HepG2 (cell line): ENCODE results near the gene HSPA1L. TPM values are rescaled to one million over a fixed set of nuclear protein-coding genes. Genes with fewer than 3 reads are reported as not detected.
A peak's percentile ranks its signal among the peaks of the same experiment; 100 is the strongest.

Source experiments
- ARNT2 ChIP-seq: sonication (generic); formaldehyde crosslinking; IDR thresholded peaks from 2 replicates; pipeline ENCODE4 v1.8.0; 2022; ENCODE audit warnings: mild to moderate bottlenecking, low read depth, missing genetic modification reagents, moderate library complexity
- ATF5 ChIP-seq: sonication (generic); formaldehyde crosslinking; IDR thresholded peaks from 2 replicates; pipeline ENCODE4 v1.4.0; 2020; ENCODE audit warnings: mild to moderate bottlenecking, low read depth, missing genetic modification reagents
- CERS6 ChIP-seq: sonication (generic); formaldehyde crosslinking; IDR thresholded peaks from 2 replicates; pipeline ENCODE4 v1.5.0; 2020; ENCODE audit warnings: missing genetic modification reagents
- CSRNP2 ChIP-seq: sonication (generic); formaldehyde crosslinking; conservative IDR thresholded peaks from 2 replicates; pipeline ENCODE4 v1.8.0; 2022; ENCODE audit warnings: low read depth, missing genetic modification reagents
- DR1 ChIP-seq: sonication (generic); formaldehyde crosslinking; IDR thresholded peaks from 2 replicates; pipeline ENCODE4 v1.8.0; 2021; ENCODE audit warnings: mild to moderate bottlenecking, missing genetic modification reagents, inconsistent platforms
- E2F1 ChIP-seq: sonication (generic); formaldehyde crosslinking; IDR thresholded peaks from 2 replicates; pipeline ENCODE4 v1.5.0; 2020; ENCODE audit warnings: missing genetic modification reagents
- ETV6 ChIP-seq: sonication (generic); formaldehyde crosslinking; conservative IDR thresholded peaks from 2 replicates; pipeline ENCODE4 v1.4.0; 2020; ENCODE audit warnings: missing genetic modification reagents
- GPN1 ChIP-seq: sonication (generic); formaldehyde crosslinking; IDR thresholded peaks from 2 replicates; pipeline ENCODE4 v1.5.1; 2020; ENCODE audit warnings: missing genetic modification reagents, borderline replicate concordance
- MBNL3 ChIP-seq: fragments of 250-450 bp; sonication (Bioruptor Pico); conservative IDR thresholded peaks from 2 replicates; pipeline ENCODE4 v1.8.0; 2022; ENCODE audit warnings: mild to moderate bottlenecking, inconsistent platforms
- NFE2 ChIP-seq: sonication (generic); formaldehyde crosslinking; IDR thresholded peaks from 2 replicates; pipeline ENCODE4 v1.4.0; 2020; ENCODE audit warnings: missing genetic modification reagents
- PLRG1 ChIP-seq: fragments of 450-650 bp; conservative IDR thresholded peaks from 2 replicates; pipeline ENCODE4 v1.6.1; 2016
- SMARCE1 ChIP-seq: fragments of 450-650 bp; IDR thresholded peaks from 2 replicates; pipeline ENCODE4 v1.6.1; 2017; ENCODE audit warnings: borderline replicate concordance
- THAP8 ChIP-seq: sonication (generic); formaldehyde crosslinking; IDR thresholded peaks from 2 replicates; pipeline ENCODE4 v1.5.1; 2020; ENCODE audit warnings: missing genetic modification reagents, mild to moderate bottlenecking, borderline replicate concordance
- ZBTB14 ChIP-seq: sonication (generic); formaldehyde crosslinking; IDR thresholded peaks from 2 replicates; pipeline ENCODE4 v1.4.0; 2020; ENCODE audit warnings: missing genetic modification reagents
- ZBTB49 ChIP-seq: sonication (generic); formaldehyde crosslinking; IDR thresholded peaks from 2 replicates; pipeline ENCODE4 v1.4.0; 2020; ENCODE audit warnings: missing genetic modification reagents, borderline replicate concordance
- ZFP36 ChIP-seq: fragments of 150-350 bp; IDR thresholded peaks from 2 replicates; pipeline ENCODE4 v1.6.1; 2018; ENCODE audit warnings: borderline replicate concordance, low read length, low read depth; ENCODE audit not compliant: partially characterized antibody
- ZNF207 ChIP-seq: fragments of 450-650 bp; IDR thresholded peaks from 2 replicates; pipeline ENCODE4 v1.6.1; 2016; ENCODE audit warnings: antibody characterized with exemption, borderline replicate concordance
- ZNF253 ChIP-seq: sonication (generic); formaldehyde crosslinking; IDR thresholded peaks from 2 replicates; pipeline ENCODE4 v1.8.0; 2022; ENCODE audit warnings: mild to moderate bottlenecking, missing genetic modification reagents, borderline replicate concordance
- ZNF430 ChIP-seq: sonication (generic); formaldehyde crosslinking; IDR thresholded peaks from 2 replicates; pipeline ENCODE4 v1.9.0; 2021; ENCODE audit warnings: mild to moderate bottlenecking, missing genetic modification reagents
- ZNF839 ChIP-seq: sonication (generic); formaldehyde crosslinking; IDR thresholded peaks from 2 replicates; pipeline ENCODE4 v1.4.0; 2020; ENCODE audit warnings: missing genetic modification reagents, mild to moderate bottlenecking, borderline replicate concordance
- polyA plus RNA-seq, 8 experiments: library from polyadenylated mRNA; depleted of rRNA in 3 of 8; stranded (reverse) in 7 of 8; unstranded in 1 of 8; fragments of >200 nt; fragmentation: Illumina TruSeq in 4 of 8; extraction: Trizol in 4 of 8; gene quantifications; 2 replicates each; pipeline versions ENCODE4 v1.2.1 to v1.2.3, GENCODE V29; 2011 to 2016; ENCODE audit warnings: low read depth in 4 of 8, missing spikeins in 1 of 8, mixed read lengths in 1 of 8; ENCODE audit not compliant: insufficient read depth in 1 of 8
- total RNA-seq, 5 experiments: library from RNA; depleted of rRNA; stranded (reverse); fragments of >200 nt; fragmentation: Illumina TruSeq; extraction: Trizol; gene quantifications; 2 replicates each; pipeline ENCODE4 v1.2.3, GENCODE V29; 2016; ENCODE audit warnings: low read depth in 1 of 5

The HSPA1L gene
- total and polyA plus RNA-seq, 2 of the 13 experiments (the other 11 are each of a cell fraction or from before 2014, with no cell fraction given), result 0.55 to 1.0 TPM

GRCh38 chr6:31795616-31796298 lies 19.3 kb downstream of the HSPA1L start, which contains the start of gene VARS1 (continued):
- TF ChIP-seq SMARCE1 (no peak), ETV6 (CRISPR knock-in tag) (no peak; the same call in 1 of the 2 replicates), MBNL3 (CRISPR knock-in tag) (no peak), ZBTB14 (CRISPR knock-in tag) (peak; percentile 76; the same call in 1 of the 2 replicates), ZNF839 (CRISPR knock-in tag) (0 out of 2 replicates have a peak, but pooled peaks have one; percentile 28), NFE2 (CRISPR knock-in tag) (no peak), ZBTB49 (CRISPR knock-in tag) (peak; percentile 20; the same call in 1 of the 2 replicates), DR1 (CRISPR knock-in tag) (peak; percentile 71; the same call in 1 of the 2 replicates), ZNF207 (no peak), E2F1 (CRISPR knock-in tag) (no peak), ARNT2 (CRISPR knock-in tag) (peak; percentile 97), ZFP36 (no peak), ZNF253 (CRISPR knock-in tag) (no peak), CERS6 (no peak), THAP8 (CRISPR knock-in tag) (no peak), GPN1 (CRISPR knock-in tag) (no peak; the same call in 1 of the 2 replicates), ATF5 (no peak), ZNF430 (CRISPR knock-in tag) (peak; percentile 62; the same call in 1 of the 2 replicates), CSRNP2 (0 out of 2 replicates have a peak, but pooled peaks have one; percentile 35), PLRG1 (no peak)
